ENCODE measurements around the gene FRMD3.

DNA sequence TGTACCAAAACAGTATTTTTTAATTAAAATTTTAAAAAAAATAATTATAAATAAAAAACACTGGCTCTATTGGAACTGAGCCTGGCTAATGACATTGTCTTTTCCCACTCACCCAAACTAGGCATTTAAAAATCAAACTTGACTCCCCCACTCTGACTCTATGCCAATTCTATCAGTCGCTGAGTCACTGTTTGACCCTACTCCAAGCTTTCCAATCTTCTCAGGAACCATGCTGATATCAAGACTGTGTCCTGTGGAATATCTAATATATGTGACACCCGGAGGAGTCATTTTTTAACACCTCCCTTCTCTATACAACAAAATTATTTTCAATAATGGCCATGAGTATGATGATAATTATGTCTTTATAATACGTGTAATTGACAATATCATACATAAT lies 303.7 kb downstream of the FRMD3 start:
- TF ChIP-seq GATA2 (IDR thresholded peaks at IDR 0.05; ENCODE audit: low read depth, low read length) (no peak), GATA3 (IDR thresholded peaks at IDR 0.05; ENCODE audit: low read depth, low read length) (no peak)
